ENCODE measurements around the gene PLAU. TPM values are rescaled to one million over a fixed set of nuclear protein-coding genes. Genes with fewer than 3 reads are reported as not detected.

PLAU gene
- total and polyA plus RNA-seq, 10 of the 15 experiments (the other 5 are each of a cell fraction or from before 2014, with no cell fraction given): 2.5 to 20.9 (median 11.5) TPM

DNA sequence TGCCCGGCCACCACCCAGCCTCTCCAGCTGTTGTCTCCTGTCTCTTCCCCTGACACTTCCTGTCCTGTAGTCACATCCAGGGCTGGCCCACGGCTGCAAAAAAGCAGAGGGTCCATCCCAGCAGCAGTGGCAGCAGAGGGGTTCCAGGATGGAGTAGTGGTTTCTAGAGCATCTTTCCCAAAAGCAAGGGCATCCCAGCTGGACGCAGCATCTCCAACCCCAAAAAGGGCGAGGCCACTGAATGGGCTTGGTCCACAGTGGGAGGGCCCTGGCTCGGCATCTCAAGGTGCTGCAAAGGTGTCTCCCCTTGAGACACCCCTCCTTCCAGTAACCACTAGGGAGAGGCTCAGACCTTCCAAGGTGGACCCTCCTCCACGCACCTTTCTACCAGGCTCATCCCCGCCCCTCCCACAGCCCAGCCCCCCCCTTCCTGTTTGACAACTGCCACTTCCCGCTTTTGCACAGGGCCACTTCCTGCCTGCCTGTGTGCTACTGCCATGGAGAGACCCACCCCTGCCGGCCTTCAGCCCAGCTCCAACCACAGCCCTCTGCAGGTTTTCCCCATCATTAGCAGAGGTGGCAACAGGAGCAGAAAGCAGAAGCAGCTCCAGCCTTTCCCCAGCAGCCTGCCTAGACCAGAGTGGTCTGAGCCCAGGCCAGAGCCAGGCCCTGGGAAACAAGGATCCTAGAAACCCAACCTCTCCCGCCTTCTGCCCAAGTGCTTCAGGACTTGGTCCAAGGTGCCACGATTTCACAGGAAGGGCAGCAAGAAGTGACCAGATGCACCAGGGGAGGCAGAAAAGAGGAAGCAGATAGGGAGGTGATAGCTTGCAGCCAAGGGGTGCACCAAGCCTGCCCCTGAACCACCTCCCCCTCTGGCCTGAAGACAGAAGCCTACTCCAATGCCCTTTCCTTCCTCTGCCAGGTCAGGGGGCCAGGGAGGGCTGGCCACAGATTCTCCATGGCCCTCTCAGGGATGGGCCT lies 45.2 kb upstream of the PLAU start (continued):
- TF ChIP-seq SMARCA5 (IDR thresholded peaks at IDR 0.05): 0 out of 2 replicates have a peak, but pooled peaks have one; percentile 17
- TF ChIP-seq ATF7 (IDR thresholded peaks at IDR 0.05; ENCODE audit: low read depth): peak; percentile 27; the same call in 1 of the 2 replicates
- TF ChIP-seq POLR2A (IDR thresholded peaks at IDR 0.05; ENCODE audit: low read depth, low read length): no peak
- no peak for TF ChIP-seq SIN3A (IDR thresholded peaks at IDR 0.05; ENCODE audit: low read depth, low read length)
- TF ChIP-seq PAX5 (IDR thresholded peaks at IDR 0.05; ENCODE audit: borderline replicate concordance, low read depth, low read length): peak; percentile 44; the same call in 1 of the 2 replicates
- TF ChIP-seq SP1 (IDR thresholded peaks at IDR 0.05; ENCODE audit: low read depth, low read length): no peak
- no peak for TF ChIP-seq NRF1 (conservative IDR thresholded peaks at IDR 0.05; ENCODE audit: low read depth, low read length)
- peak; percentile 80 to 87 for TF ChIP-seq IKZF2 (IDR thresholded peaks at IDR 0.05)
- 0 out of 4 replicates have a peak, but pooled peaks of 1 of the 2 experiments have one; percentile 33 for TF ChIP-seq EP300 (IDR thresholded peaks at IDR 0.05; ENCODE audit: borderline replicate concordance in 1 of 2, control insufficient read depth in 1 of 2, low read depth in 2 of 2, low read length in 2 of 2)
- no peak for TF ChIP-seq RBBP5 (conservative IDR thresholded peaks at IDR 0.05)
- no peak for TF ChIP-seq NR2C2 (IDR thresholded peaks at IDR 0.05; ENCODE audit: borderline replicate concordance, control insufficient read depth, insufficient read length, low read depth)
- TF ChIP-seq HDGF (IDR thresholded peaks at IDR 0.05): peak; percentile 34; the same call in 1 of the 2 replicates
- no peak for TF ChIP-seq SRF (IDR thresholded peaks at IDR 0.05; ENCODE audit: low read depth in 2 of 2, low read length in 2 of 2)
- peak; percentile 90 for TF ChIP-seq IKZF1 (conservative IDR thresholded peaks at IDR 0.05)
- TF ChIP-seq, protein P1, sequence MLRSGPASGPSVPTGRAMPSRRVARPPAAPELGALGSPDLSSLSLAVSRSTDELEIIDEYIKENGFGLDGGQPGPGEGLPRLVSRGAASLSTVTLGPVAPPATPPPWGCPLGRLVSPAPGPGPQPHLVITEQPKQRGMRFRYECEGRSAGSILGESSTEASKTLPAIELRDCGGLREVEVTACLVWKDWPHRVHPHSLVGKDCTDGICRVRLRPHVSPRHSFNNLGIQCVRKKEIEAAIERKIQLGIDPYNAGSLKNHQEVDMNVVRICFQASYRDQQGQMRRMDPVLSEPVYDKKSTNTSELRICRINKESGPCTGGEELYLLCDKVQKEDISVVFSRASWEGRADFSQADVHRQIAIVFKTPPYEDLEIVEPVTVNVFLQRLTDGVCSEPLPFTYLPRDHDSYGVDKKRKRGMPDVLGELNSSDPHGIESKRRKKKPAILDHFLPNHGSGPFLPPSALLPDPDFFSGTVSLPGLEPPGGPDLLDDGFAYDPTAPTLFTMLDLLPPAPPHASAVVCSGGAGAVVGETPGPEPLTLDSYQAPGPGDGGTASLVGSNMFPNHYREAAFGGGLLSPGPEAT (IDR thresholded peaks at IDR 0.05; ENCODE audit: low read depth): peak; percentile 88
- TF ChIP-seq GATAD2B (conservative IDR thresholded peaks at IDR 0.05; ENCODE audit: low read depth): peak; percentile 14; the same call in 1 of the 2 replicates
- TF ChIP-seq NBN (IDR thresholded peaks at IDR 0.05): peak; percentile 80
- no peak for TF ChIP-seq CHD4 (IDR thresholded peaks at IDR 0.05)
- peak; percentile 23; the same call in 1 of the 2 replicates for TF ChIP-seq CREM (IDR thresholded peaks at IDR 0.05; ENCODE audit: low read depth)
- TF ChIP-seq, protein P2, sequence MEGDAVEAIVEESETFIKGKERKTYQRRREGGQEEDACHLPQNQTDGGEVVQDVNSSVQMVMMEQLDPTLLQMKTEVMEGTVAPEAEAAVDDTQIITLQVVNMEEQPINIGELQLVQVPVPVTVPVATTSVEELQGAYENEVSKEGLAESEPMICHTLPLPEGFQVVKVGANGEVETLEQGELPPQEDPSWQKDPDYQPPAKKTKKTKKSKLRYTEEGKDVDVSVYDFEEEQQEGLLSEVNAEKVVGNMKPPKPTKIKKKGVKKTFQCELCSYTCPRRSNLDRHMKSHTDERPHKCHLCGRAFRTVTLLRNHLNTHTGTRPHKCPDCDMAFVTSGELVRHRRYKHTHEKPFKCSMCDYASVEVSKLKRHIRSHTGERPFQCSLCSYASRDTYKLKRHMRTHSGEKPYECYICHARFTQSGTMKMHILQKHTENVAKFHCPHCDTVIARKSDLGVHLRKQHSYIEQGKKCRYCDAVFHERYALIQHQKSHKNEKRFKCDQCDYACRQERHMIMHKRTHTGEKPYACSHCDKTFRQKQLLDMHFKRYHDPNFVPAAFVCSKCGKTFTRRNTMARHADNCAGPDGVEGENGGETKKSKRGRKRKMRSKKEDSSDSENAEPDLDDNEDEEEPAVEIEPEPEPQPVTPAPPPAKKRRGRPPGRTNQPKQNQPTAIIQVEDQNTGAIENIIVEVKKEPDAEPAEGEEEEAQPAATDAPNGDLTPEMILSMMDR (IDR thresholded peaks at IDR 0.05 in 2 of 3, conservative IDR thresholded peaks at IDR 0.05 in 1 of 3; ENCODE audit: control insufficient read depth in 2 of 3, extremely low read depth in 1 of 3, insufficient read depth in 1 of 3, low read depth in 3 of 3, low read length in 3 of 3): peak in 1 of 3 experiments; percentile 14; a peak in 1 of 6 replicates
- peak in 1 of 2 experiments; percentile 59; a peak in 2 of 3 replicates for TF ChIP-seq EGR1 (IDR thresholded peaks at IDR 0.05; ENCODE audit: borderline replicate concordance in 1 of 2, low read depth in 2 of 2, low read length in 2 of 2)
- TF ChIP-seq, protein P3, sequence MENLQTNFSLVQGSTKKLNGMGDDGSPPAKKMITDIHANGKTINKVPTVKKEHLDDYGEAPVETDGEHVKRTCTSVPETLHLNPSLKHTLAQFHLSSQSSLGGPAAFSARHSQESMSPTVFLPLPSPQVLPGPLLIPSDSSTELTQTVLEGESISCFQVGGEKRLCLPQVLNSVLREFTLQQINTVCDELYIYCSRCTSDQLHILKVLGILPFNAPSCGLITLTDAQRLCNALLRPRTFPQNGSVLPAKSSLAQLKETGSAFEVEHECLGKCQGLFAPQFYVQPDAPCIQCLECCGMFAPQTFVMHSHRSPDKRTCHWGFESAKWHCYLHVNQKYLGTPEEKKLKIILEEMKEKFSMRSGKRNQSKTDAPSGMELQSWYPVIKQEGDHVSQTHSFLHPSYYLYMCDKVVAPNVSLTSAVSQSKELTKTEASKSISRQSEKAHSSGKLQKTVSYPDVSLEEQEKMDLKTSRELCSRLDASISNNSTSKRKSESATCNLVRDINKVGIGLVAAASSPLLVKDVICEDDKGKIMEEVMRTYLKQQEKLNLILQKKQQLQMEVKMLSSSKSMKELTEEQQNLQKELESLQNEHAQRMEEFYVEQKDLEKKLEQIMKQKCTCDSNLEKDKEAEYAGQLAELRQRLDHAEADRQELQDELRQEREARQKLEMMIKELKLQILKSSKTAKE (IDR thresholded peaks at IDR 0.05; ENCODE audit: low read depth, poor library complexity, severe bottlenecking): no peak
- TF ChIP-seq, protein P4, sequence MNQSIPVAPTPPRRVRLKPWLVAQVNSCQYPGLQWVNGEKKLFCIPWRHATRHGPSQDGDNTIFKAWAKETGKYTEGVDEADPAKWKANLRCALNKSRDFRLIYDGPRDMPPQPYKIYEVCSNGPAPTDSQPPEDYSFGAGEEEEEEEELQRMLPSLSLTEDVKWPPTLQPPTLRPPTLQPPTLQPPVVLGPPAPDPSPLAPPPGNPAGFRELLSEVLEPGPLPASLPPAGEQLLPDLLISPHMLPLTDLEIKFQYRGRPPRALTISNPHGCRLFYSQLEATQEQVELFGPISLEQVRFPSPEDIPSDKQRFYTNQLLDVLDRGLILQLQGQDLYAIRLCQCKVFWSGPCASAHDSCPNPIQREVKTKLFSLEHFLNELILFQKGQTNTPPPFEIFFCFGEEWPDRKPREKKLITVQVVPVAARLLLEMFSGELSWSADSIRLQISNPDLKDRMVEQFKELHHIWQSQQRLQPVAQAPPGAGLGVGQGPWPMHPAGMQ (IDR thresholded peaks at IDR 0.05; ENCODE audit: borderline replicate concordance): no peak

Data from GM12878 (cell line).